GM18870 (cell line): ENCODE data around the gene FAM240B.

Experiments used
- ATAC-seq: cut with Tn5 transposase; IDR thresholded peaks from one replicate; pipeline ENCODE4 v1.9.1; 2021; ENCODE audit warnings: moderate library complexity; ENCODE audit not compliant: unreplicated experiment

Gene FAM240B

DNA sequence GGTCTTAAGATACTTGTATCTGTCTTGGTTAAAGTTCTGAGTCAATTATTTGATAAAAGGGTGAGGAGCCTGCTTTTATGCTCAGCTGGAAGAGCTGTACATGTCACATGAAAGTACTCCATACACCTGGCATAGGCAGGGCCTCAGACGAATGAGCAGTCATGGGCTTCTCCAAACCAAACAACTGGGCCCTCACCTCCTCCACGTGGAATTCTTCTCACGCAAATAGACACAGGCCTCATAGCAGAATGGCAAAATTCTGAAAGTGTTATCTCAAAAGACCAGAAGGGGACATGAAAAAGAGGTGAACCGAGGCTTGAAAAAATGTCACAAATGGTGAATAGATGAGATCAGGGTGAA lies 48.6 kb downstream of the FAM240B start:
- no peak for ATAC-seq

DNA sequence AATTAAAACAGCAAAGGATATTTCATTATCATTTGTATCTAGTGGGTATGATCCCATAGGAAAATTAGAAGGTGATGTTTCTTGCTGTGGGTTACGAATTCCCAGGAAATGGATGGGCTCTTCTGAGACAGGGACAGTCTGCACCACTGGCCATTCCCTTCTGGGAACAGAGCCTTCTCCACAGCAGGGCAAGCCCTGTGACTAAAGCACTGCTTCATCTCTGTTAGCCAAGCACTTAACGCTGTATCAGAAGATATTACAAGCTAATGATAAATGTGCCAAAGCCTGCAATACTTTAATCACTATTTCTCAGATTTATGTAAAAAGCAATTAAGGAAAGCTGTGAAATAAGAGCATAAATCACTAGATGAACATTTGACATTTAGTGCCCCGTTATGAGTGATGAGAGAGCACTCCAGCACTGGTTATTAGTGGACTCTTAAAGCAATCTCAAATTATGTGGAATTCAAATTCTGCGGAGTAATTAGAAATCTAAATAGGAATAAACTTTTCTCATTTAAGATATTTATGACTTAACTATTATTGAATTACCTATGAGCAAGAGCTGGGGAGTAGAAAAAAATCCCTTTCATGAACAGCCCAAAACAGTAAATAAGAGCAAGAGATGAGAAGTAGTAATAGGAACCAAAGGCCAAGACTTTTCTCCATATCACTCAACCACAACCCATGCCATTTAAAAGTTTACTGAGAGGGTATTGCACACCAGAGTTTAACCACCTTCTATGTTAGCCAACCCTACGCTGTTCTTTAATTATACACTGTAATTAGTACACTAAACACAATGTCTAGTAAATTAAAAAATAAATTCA lies 49.2 kb downstream of the FAM240B start:
- ATAC-seq: no peak

DNA sequence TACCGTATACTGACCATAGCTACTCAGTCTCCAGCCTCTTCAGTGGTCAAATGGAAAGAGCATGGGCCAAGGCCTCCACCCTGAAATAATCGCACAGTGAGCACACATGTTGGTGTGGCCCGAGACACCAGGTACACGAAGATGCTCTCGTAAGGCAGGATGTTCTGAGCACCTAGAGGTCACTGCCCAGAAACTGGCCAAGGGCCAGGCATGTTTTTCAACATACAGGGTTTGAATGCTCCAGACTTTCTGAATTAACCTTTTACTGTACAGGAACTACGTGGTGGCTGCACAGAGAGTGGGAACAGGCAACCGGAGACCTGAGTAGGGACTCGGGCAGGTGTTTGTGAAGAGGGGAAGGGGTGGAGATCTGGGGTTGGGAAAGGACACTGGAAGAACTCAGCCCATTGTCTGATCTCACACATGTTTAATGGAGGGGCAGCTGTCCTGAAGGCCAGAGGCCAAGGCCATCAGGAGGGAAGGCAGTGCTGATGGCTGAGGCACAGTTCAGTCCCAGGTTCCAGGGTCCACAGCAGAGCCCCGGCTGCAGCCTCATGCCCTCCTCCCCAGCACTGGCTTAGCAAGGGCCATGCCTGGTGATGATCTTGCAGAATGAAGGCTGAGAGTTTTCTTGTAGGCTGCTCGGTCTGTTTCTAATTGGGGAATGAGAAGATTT lies 51.0 kb downstream of the FAM240B start:
- no peak for ATAC-seq

GRCh38 chr9:38662763-38663593 lies 57.0 kb downstream of the FAM240B start:
- ATAC-seq: no peak

GRCh38 chr9:38659538-38659937 lies 60.4 kb downstream of the FAM240B start:
- ATAC-seq: no peak

DNA sequence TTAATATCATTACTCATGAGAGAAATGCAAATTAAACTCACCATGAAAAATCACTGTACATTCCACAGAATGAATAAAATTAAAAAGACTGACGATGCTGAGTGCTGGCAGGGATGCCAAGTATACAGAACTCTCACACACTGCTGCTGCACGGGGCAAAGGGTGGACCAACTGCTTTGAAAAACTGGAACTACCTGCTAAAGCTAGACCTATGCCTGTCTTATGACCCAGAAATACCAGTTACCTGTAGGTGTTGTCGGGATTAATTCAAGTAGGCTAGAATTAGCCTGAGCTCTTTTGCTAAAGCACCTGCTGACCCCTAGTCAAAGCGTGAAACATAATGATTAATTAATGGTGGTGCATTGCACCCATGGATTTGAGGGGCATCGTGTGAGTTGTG lies 63.0 kb downstream of the FAM240B start:
- no peak for ATAC-seq

- no peak for ATAC-seq
These were observed 67.4 kb downstream of the FAM240B start for GRCh38 chr9:38652486-38652885.

- ATAC-seq: no peak
These were observed 67.9 kb downstream of the FAM240B start for GRCh38 chr9:38652044-38652443.

- ATAC-seq: no peak
These were observed 68.4 kb downstream of the FAM240B start for GRCh38 chr9:38651400-38652042.

DNA sequence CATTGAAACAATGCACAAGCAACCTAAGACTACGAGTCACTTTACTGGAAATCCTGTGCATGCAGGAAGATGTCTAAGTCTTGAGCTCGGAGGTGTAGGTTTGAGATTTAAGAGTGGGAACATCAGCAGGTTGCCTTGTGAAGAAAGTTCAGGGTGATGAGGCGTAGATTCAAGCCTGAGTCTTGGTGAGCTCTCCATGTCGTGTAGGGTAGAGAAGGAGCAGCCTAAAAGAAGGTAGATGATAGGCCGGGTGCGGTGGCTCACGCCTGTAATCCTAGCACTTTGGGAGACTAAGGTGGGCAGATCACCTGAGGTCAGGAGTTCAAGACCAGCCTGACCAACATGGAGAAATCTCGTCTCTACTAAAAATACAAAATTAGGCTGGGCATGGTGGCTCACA lies 69.4 kb downstream of the FAM240B start:
- no peak for ATAC-seq

DNA sequence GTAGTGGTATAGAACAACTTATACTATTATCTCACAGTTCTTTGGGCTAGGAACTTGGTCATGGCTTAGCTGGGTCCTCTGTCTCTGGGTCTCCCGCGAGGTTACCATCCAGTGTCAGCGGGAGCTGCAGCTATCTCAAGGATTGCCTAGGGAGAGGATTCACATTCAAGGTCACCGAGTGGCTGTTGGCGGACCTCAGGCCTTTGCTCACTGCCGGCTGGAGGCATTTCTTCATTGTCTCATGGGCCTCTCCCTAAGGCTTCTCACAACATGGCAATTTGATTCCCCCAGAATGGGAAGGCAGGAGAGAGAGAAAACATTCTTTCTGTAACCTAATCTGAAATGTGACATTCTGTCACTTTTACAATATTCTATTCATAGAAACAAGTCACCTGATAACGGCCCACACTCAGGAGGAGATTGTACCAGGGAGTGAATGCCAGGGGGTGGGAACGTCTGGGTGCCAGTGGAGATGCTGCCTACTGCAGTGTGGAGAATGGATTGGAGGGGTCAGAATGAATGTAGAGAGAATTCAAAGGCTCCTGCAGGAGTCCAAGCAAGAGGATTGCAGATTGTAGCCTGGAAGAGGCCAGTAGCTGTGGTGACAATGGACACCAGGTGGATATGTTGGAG lies 70.1 kb downstream of the FAM240B start:
- no peak for ATAC-seq

- ATAC-seq: no peak
These were observed 75.3 kb downstream of the FAM240B start for GRCh38 chr9:38644601-38645000.
